SK-N-MC (cell line): ENCODE data around the gene ARMH2.

Source experiments
- EZH2 ChIP-seq: fragments of 200-600 bp; sonication (generic); IDR thresholded peaks from one replicate; pipeline ENCODE4 v1.6.1; 2017; ENCODE audit warnings: antibody characterized with exemption
- POLR2AphosphoS5 ChIP-seq: IDR thresholded peaks from 2 replicates; pipeline ENCODE4 v1.6.1; 2012; ENCODE audit warnings: mild to moderate bottlenecking, low read depth, low read length, borderline replicate concordance

DNA sequence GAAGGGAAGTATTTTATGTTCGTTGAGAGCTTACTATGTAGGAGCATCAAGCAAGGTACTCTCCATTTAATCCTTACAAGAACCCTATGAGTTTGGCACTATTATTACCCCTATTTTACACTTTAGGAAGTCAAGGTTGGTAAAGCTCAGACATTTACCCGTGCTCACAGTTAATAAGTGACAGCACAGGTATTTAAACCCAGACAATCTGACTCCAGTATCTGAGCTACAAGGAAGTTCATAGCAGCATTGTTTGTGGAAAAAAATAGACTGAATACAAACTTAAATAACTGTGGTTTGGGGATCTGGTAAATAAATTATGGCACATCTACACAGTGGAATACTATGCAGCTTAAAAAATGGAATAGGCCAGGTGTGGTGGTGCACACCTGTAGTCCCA is 45.2 kb downstream of the ARMH2 start:
- no peak for TF ChIP-seq POLR2AphosphoS5
- TF ChIP-seq EZH2: no peak
